HepG2 (cell line): Measurements from ENCODE around the gene ARMC2. TPM values are rescaled to one million over a fixed set of nuclear protein-coding genes. Genes with fewer than 3 reads are reported as not detected.

Experiments used
- HOXA9 ChIP-seq: sonication (generic); formaldehyde crosslinking; IDR thresholded peaks from 2 replicates; pipeline ENCODE4 v1.8.1; 2022; ENCODE audit warnings: missing genetic modification reagents, mild to moderate bottlenecking, moderate library complexity, borderline replicate concordance
- MAF1 ChIP-seq: sonication (generic); formaldehyde crosslinking; IDR thresholded peaks from 2 replicates; pipeline ENCODE4 v1.5.0; 2020; ENCODE audit warnings: missing genetic modification reagents, borderline replicate concordance
- STAT5B ChIP-seq: sonication (generic); formaldehyde crosslinking; IDR thresholded peaks from 2 replicates; pipeline ENCODE4 v1.4.0; 2020; ENCODE audit warnings: missing genetic modification reagents
- ZHX2 ChIP-seq, 2 experiments: sonication (generic) in 1 of 2; formaldehyde crosslinking in 1 of 2; IDR thresholded peaks; 2 replicates each; pipeline versions ENCODE4 v1.6.1 to v1.9.0; 2014 to 2022; ENCODE audit warnings: antibody characterized with exemption in 1 of 2, borderline replicate concordance in 1 of 2, inconsistent platforms in 1 of 2, low read depth in 1 of 2, missing genetic modification reagents in 1 of 2
- ZNF124 ChIP-seq: sonication (generic); formaldehyde crosslinking; IDR thresholded peaks from 2 replicates; pipeline ENCODE4 v1.4.0; 2020; ENCODE audit warnings: missing genetic modification reagents
- ZNF382 ChIP-seq: sonication (generic); formaldehyde crosslinking; IDR thresholded peaks from 2 replicates; pipeline ENCODE4 v1.5.0; 2020; ENCODE audit warnings: missing genetic modification reagents, mild to moderate bottlenecking, borderline replicate concordance
- ZNF451 ChIP-seq: sonication (generic); formaldehyde crosslinking; IDR thresholded peaks from 2 replicates; pipeline ENCODE4 v1.5.0; 2020; ENCODE audit warnings: mild to moderate bottlenecking, missing genetic modification reagents
- ZNF609 ChIP-seq: sonication (generic); formaldehyde crosslinking; IDR thresholded peaks from 2 replicates; pipeline ENCODE4 v1.4.0; 2020; ENCODE audit warnings: mild to moderate bottlenecking, missing genetic modification reagents, borderline replicate concordance
- polyA plus RNA-seq, 8 experiments: library from polyadenylated mRNA; depleted of rRNA in 3 of 8; stranded (reverse) in 7 of 8; unstranded in 1 of 8; fragments of >200 nt; fragmentation: Illumina TruSeq in 4 of 8; extraction: Trizol in 4 of 8; gene quantifications; 2 replicates each; pipeline versions ENCODE4 v1.2.1 to v1.2.3, GENCODE V29; 2011 to 2016; ENCODE audit warnings: low read depth in 4 of 8, missing spikeins in 1 of 8, mixed read lengths in 1 of 8; ENCODE audit not compliant: insufficient read depth in 1 of 8
- total RNA-seq, 5 experiments: library from RNA; depleted of rRNA; stranded (reverse); fragments of >200 nt; fragmentation: Illumina TruSeq; extraction: Trizol; gene quantifications; 2 replicates each; pipeline ENCODE4 v1.2.3, GENCODE V29; 2016; ENCODE audit warnings: low read depth in 1 of 5

The ARMC2 gene
- total and polyA plus RNA-seq, 2 of the 13 experiments (the other 11 are each of a cell fraction or from before 2014, with no cell fraction given): 1.4 to 3.2 TPM

GRCh38 chr6:108960601-108961000, 112.4 kb downstream of the ARMC2 start (continued):
- TF ChIP-seq ZNF382 (CRISPR knock-in tag) (no peak), ZHX2 (IDR thresholded peaks at IDR 0.05; ENCODE audit: low read depth) (no peak), ZHX2 (CRISPR knock-in tag; IDR thresholded peaks at IDR 0.05; ENCODE audit: borderline replicate concordance) (no peak), ZNF124 (CRISPR knock-in tag) (no peak), HOXA9 (no peak), STAT5B (no peak), MAF1 (no peak), ZNF609 (CRISPR knock-in tag) (no peak), ZNF451 (CRISPR knock-in tag) (no peak)
